Activated CD8-positive, alpha-beta memory T cell treated with anti-CD3 and anti-CD28 coated beads for 4 hours (primary cell): ENCODE measurements around the gene KIAA1191.

Experiments
- DNase-seq, 2 donors: peaks; one replicate each; pipeline ENCODE4 v3.0.0-alpha.2; 2020; ENCODE audit warnings: low read depth in 2 of 2

Gene KIAA1191

GRCh38 chr5:176389135-176390123 is 27.9 kb upstream of the KIAA1191 start:
- DNase-seq = no peak

GRCh38 chr5:176388444-176389134 is 27.0 kb upstream of the KIAA1191 start, which contains the start of the genes HIGD2A and NOP16:
Gene HIGD2A (plus strand): TSS chr5:176388751. CDS start chr5:176388820, 69 bp downstream.
Gene NOP16 (minus strand): TSS chr5:176388598. CDS start chr5:176388539, 59 bp downstream.
- DNase-seq = peak; percentile 98 to 99

- no peak for DNase-seq
Observed at GRCh38 chr5:176388003-176388443, 26.5 kb upstream of the KIAA1191 start.

- no peak for DNase-seq
Observed at GRCh38 chr5:176387384-176387925, 25.9 kb upstream of the KIAA1191 start.

GRCh38 chr5:176386491-176386890 is 24.9 kb upstream of the KIAA1191 start:
- no peak for DNase-seq

- no peak for DNase-seq
Observed at GRCh38 chr5:176384991-176385390, 23.4 kb upstream of the KIAA1191 start.

- DNase-seq = no peak
Observed at GRCh38 chr5:176384366-176384930, 22.9 kb upstream of the KIAA1191 start.

- DNase-seq = no peak
Observed at GRCh38 chr5:176383961-176384360, 22.4 kb upstream of the KIAA1191 start.

GRCh38 chr5:176383248-176383905 is 21.8 kb upstream of the KIAA1191 start:
- no peak for DNase-seq

GRCh38 chr5:176382721-176383120 is 21.2 kb upstream of the KIAA1191 start:
- DNase-seq = no peak

GRCh38 chr5:176381979-176382378 is 20.4 kb upstream of the KIAA1191 start:
- no peak for DNase-seq

- no peak for DNase-seq
Observed at GRCh38 chr5:176381423-176381822, 19.9 kb upstream of the KIAA1191 start.

GRCh38 chr5:176379881-176380280 is 18.3 kb upstream of the KIAA1191 start:
- DNase-seq = no peak

GRCh38 chr5:176373100-176373818 is 11.7 kb upstream of the KIAA1191 start:
- DNase-seq = no peak

GRCh38 chr5:176371621-176372539 is 10.3 kb upstream of the KIAA1191 start:
- DNase-seq = no peak

GRCh38 chr5:176369934-176370711 is 8.6 kb upstream of the KIAA1191 start:
- no peak for DNase-seq

GRCh38 chr5:176368726-176369125 is 7.2 kb upstream of the KIAA1191 start:
- DNase-seq = no peak

- DNase-seq = no peak
Observed at GRCh38 chr5:176366232-176366894, 4.8 kb upstream of the KIAA1191 start.
